H9 (cell line): Measurements from ENCODE around the gene COL8A1. TPM values are rescaled to one million over a fixed set of nuclear protein-coding genes. Genes with fewer than 3 reads are reported as not detected.

Source experiments
- DNase-seq: peaks from one replicate; pipeline ENCODE4 v3.0.0-alpha.2; 2017
- H2AFZ ChIP-seq: one replicate; pipeline ENCODE4 v1.6.1; 2013; ENCODE audit warnings: mild to moderate bottlenecking, low read length, control low read depth, moderate library complexity
- H2AK5ac ChIP-seq: 2 replicates; pipeline ENCODE4 v1.6.1; 2013; ENCODE audit warnings: low read length, control low read depth, mixed read lengths; ENCODE audit not compliant: insufficient read length
- H2BK120ac ChIP-seq: one replicate; pipeline ENCODE4 v1.6.1; 2013; ENCODE audit warnings: low read depth, mild to moderate bottlenecking, low read length, control low read depth, inconsistent platforms; ENCODE audit not compliant: poor library complexity, severe bottlenecking
- H2BK12ac ChIP-seq: 2 replicates; pipeline ENCODE4 v1.6.1; 2013; ENCODE audit warnings: low read length, control low read depth, mixed read lengths, low read depth; ENCODE audit not compliant: insufficient read length
- H2BK15ac ChIP-seq: 2 replicates; pipeline ENCODE4 v1.6.1; 2013; ENCODE audit warnings: low read depth, low read length, control low read depth
- H2BK20ac ChIP-seq: one replicate; pipeline ENCODE4 v1.6.1; 2013; ENCODE audit warnings: low read depth, mild to moderate bottlenecking, low read length, control low read depth, inconsistent platforms; ENCODE audit not compliant: poor library complexity, severe bottlenecking
- H2BK5ac ChIP-seq: 2 replicates; pipeline ENCODE4 v1.6.1; 2013; ENCODE audit warnings: low read length, control low read depth, mixed read lengths; ENCODE audit not compliant: insufficient read length
- H3K14ac ChIP-seq: 2 replicates; pipeline ENCODE4 v1.6.1; 2013; ENCODE audit warnings: low read length, control low read depth; ENCODE audit not compliant: insufficient read depth
- H3K18ac ChIP-seq: 2 replicates; pipeline ENCODE4 v1.6.1; 2013; ENCODE audit warnings: low read depth, mild to moderate bottlenecking, mixed read lengths, low read length, control low read depth; ENCODE audit not compliant: insufficient read length
- H3K23ac ChIP-seq: 2 replicates; pipeline ENCODE4 v1.6.1; 2013; ENCODE audit warnings: low read length, control low read depth, mixed read lengths, low read depth; ENCODE audit not compliant: insufficient read length
- H3K23me2 ChIP-seq: 2 replicates; pipeline ENCODE4 v1.6.1; 2013; ENCODE audit warnings: low read depth, mild to moderate bottlenecking, mixed read lengths, low read length, control low read depth; ENCODE audit not compliant: insufficient read length, poor library complexity, severe bottlenecking
- H3K27ac ChIP-seq: 2 replicates; pipeline ENCODE4 v1.5.1; 2013; ENCODE audit warnings: low read length, control low read depth, mixed read lengths, low read depth; ENCODE audit not compliant: insufficient read length
- H3K27me3 ChIP-seq: 2 replicates; pipeline ENCODE4 v1.6.1; 2013; ENCODE audit warnings: low read length, control low read depth, inconsistent platforms; ENCODE audit not compliant: insufficient read depth
- H3K4ac ChIP-seq: 2 replicates; pipeline ENCODE4 v1.6.1; 2013; ENCODE audit warnings: low read depth, mild to moderate bottlenecking, control low read depth, inconsistent platforms, low read length, moderate library complexity
- H3K4me1 ChIP-seq: 2 replicates; pipeline ENCODE4 v1.6.1; 2013; ENCODE audit warnings: low read length, control low read depth, inconsistent platforms; ENCODE audit not compliant: insufficient read depth
- H3K4me2 ChIP-seq: 2 replicates; pipeline ENCODE4 v1.6.1; 2013; ENCODE audit warnings: low read length, control low read depth, mixed read lengths; ENCODE audit not compliant: insufficient read length, insufficient read depth
- H3K56ac ChIP-seq: 2 replicates; pipeline ENCODE4 v1.6.1; 2013; ENCODE audit warnings: low read depth, mild to moderate bottlenecking, mixed read lengths, low read length, control low read depth; ENCODE audit not compliant: insufficient read length
- H3K79me1 ChIP-seq: 2 replicates; pipeline ENCODE4 v1.6.1; 2013; ENCODE audit warnings: low read depth, mild to moderate bottlenecking, moderate library complexity, low read length, control low read depth, inconsistent platforms; ENCODE audit not compliant: insufficient read depth, poor library complexity, severe bottlenecking
- H3K79me2 ChIP-seq: 2 replicates; pipeline ENCODE4 v1.6.1; 2013; ENCODE audit warnings: low read length, control low read depth, inconsistent platforms; ENCODE audit not compliant: insufficient read depth
- H3K9ac ChIP-seq: 2 replicates; pipeline ENCODE4 v1.6.1; 2013; ENCODE audit warnings: low read length, control low read depth, mixed read lengths; ENCODE audit not compliant: insufficient read length; ENCODE audit errors: extremely low read depth
- H3K9me3 ChIP-seq: one replicate; pipeline ENCODE4 v1.6.1; 2013; ENCODE audit warnings: low read depth, low read length, inconsistent platforms; ENCODE audit not compliant: control insufficient read depth
- H3T11ph ChIP-seq: one replicate; pipeline ENCODE4 v1.6.1; 2013; ENCODE audit warnings: mild to moderate bottlenecking, low read length, control low read depth, inconsistent platforms
- H4K20me1 ChIP-seq: one replicate; pipeline ENCODE4 v1.6.1; 2013; ENCODE audit not compliant: control insufficient read depth, insufficient read length, insufficient read depth
- H4K5ac ChIP-seq: 2 replicates; pipeline ENCODE4 v1.6.1; 2013; ENCODE audit warnings: low read depth, mild to moderate bottlenecking, mixed read lengths, low read length, control low read depth; ENCODE audit not compliant: insufficient read length
- H4K8ac ChIP-seq: replicated peaks from 2 replicates; pipeline ENCODE4 v1.6.1; 2013; ENCODE audit warnings: low read length, control low read depth, mixed read lengths, low read depth; ENCODE audit not compliant: insufficient read length
- H4K91ac ChIP-seq: 2 replicates; pipeline ENCODE4 v1.6.1; 2013; ENCODE audit warnings: low read depth, mild to moderate bottlenecking, moderate library complexity, mixed read lengths, low read length, control low read depth; ENCODE audit not compliant: insufficient read length
- H3K27ac Mint-ChIP-seq, 3 experiments: 2 replicates in 2 of 3; 3 replicates in 1 of 3; pipeline ENCODE4 v1.8.0; 2020 to 2021; ENCODE audit warnings: mixed read lengths in 3 of 3, mild to moderate bottlenecking in 1 of 3, moderate library complexity in 1 of 3
- H3K27me3 Mint-ChIP-seq: 2 replicates; pipeline ENCODE4 v1.8.0; 2021; ENCODE audit warnings: low read depth, mild to moderate bottlenecking, moderate library complexity, mixed read lengths
- H3K36me3 Mint-ChIP-seq, 3 experiments: 2 replicates in 2 of 3; 3 replicates in 1 of 3; pipeline ENCODE4 v1.8.0; 2020 to 2021; ENCODE audit warnings: low read depth in 3 of 3, mixed read lengths in 3 of 3; ENCODE audit not compliant: insufficient read depth in 1 of 3
- H3K4me1 Mint-ChIP-seq, 2 experiments: 2 replicates each; pipeline ENCODE4 v1.8.0; 2020; ENCODE audit warnings: mixed read lengths in 2 of 2
- H3K4me3 Mint-ChIP-seq, 2 experiments: 2 replicates in 1 of 2; 3 replicates in 1 of 2; pipeline ENCODE4 v1.8.0; 2020 to 2021; ENCODE audit warnings: mild to moderate bottlenecking in 2 of 2, mixed read lengths in 2 of 2, moderate library complexity in 1 of 2
- H3K9me3 Mint-ChIP-seq, 2 experiments: 2 replicates in 1 of 2; 3 replicates in 1 of 2; pipeline ENCODE4 v1.8.0; 2020; ENCODE audit warnings: mild to moderate bottlenecking in 2 of 2, mixed read lengths in 2 of 2, moderate library complexity in 1 of 2
- CTCF ChIP-seq: fragments of 200-600 bp; sonication (generic); conservative IDR thresholded peaks from 3 replicates; pipeline ENCODE4 v1.8.0; 2021; ENCODE audit warnings: antibody characterized with exemption, mild to moderate bottlenecking
- WGBS: extraction: QIAGEN DNeasy Blood & Tissue Kit; methylation state at CpG from one replicate; pipeline ENCODE4 v1.1.7; 2013; ENCODE audit warnings: missing lambda C conversion rate, low lambda C conversion rate, mixed read lengths; ENCODE audit not compliant: insufficient read length; ENCODE audit errors: extremely low coverage; 5-methylcytosine and 5-hydroxymethylcytosine counted together
- total RNA-seq: library from RNA; stranded (reverse); gene quantifications from 2 replicates; pipeline ENCODE4 v1.2.1, GENCODE V29; 2021

The COL8A1 gene
- total RNA-seq, 1 experiment from 2014 or later, result 0.17 TPM

GRCh38 chr3:99644746-99645145 lies 6.4 kb downstream of the COL8A1 start:
- no peak for TF ChIP-seq CTCF
- Histone ChIP-seq H4K91ac (no peak overlapping the region), H4K8ac (no peak overlapping the region), H2BK20ac (no peak overlapping the region), H2BK12ac (no peak overlapping the region), H3K27ac (no peak overlapping the region), H3K9ac (no peak overlapping the region), H2BK120ac (no peak overlapping the region), H2AFZ (no peak overlapping the region), H3K79me2 (no peaks in the 10 kb centered on the region), H3K79me1 (no peaks in the 10 kb centered on the region), H3K23me2 (no peaks in the 10 kb centered on the region), H4K5ac (no peak overlapping the region), H2BK15ac (no peak overlapping the region), H3K27me3 (no peaks in the 10 kb centered on the region), H3K23ac (no peak overlapping the region), H3K14ac (no peak overlapping the region), H2BK5ac (no peak overlapping the region), H3K4me1 (no peaks in the 10 kb centered on the region; the same call in 1 of the 2 replicates), H4K20me1 (no peaks in the 10 kb centered on the region), H3K18ac (no peak overlapping the region), H3T11ph (no peak overlapping the region), H3K9me3 (no peaks in the 10 kb centered on the region), H3K4ac (no peak overlapping the region), H2AK5ac (no peak overlapping the region), H3K4me2 (no peak overlapping the region), H3K56ac (no peak overlapping the region)
- Mint-ChIP-seq H3K4me3 (no peak overlapping the region), H3K27me3 (peaks cover 14% of the 10 kb centered on the region), H3K4me1 (peaks cover 16 to 23% of the 10 kb centered on the region in 2 experiments), H3K27ac (no peak overlapping the region), H3K9me3 (no peaks in the 10 kb centered on the region), H3K36me3 (no peaks in the 10 kb centered on the region)
- WGBS, result no CpG with 5 or more reads among the region's 3 CpGs
- no peak for DNase-seq
